Mammary epithelial cell (primary cell): ENCODE data around the gene MED16.

Experiments used
- CTCF ChIP-seq, 2 donors: IDR thresholded peaks in 1 of 2; conservative IDR thresholded peaks in 1 of 2; 2 replicates each; pipeline ENCODE4 v1.5.1; 2011 to 2012; ENCODE audit warnings: inconsistent platforms in 2 of 2, low read length in 2 of 2, mild to moderate bottlenecking in 2 of 2, control low read depth in 1 of 2, low read depth in 1 of 2; ENCODE audit not compliant: insufficient read depth in 1 of 2; ENCODE audit errors: extremely low read depth in 1 of 2
- EZH2 ChIP-seq: IDR thresholded peaks from 2 replicates; pipeline ENCODE4 v1.6.1; 2012; ENCODE audit warnings: low read length, inconsistent platforms, borderline replicate concordance

- TF ChIP-seq CTCF (conservative IDR thresholded peaks at IDR 0.05 in 1 of 2, IDR thresholded peaks at IDR 0.05 in 1 of 2; ENCODE audit: extremely low read depth in 1 of 2, insufficient read depth in 1 of 2, low read depth in 1 of 2, low read length in 2 of 2) (no peak), EZH2 (no peak)
Observed at GRCh38 chr19:881385-882071, 11.5 kb downstream of the MED16 start.
